ENCODE data around the gene TAF8.

- TF ChIP-seq CTCF (IDR thresholded peaks at IDR 0.05) = no peak
- TF ChIP-seq POLR2A (IDR thresholded peaks at IDR 0.05) = no peak
Observed at GRCh38 chr6:42124223-42124836, 74.0 kb downstream of the TAF8 start.

Measured in suprapubic skin (tissue), 3 donors.